NCI-H2107 treated with DMSO at 0.1 percent for 48 hours (cell line): Measurements from ENCODE around the gene CABP7.

Experiments used
- DNase-seq: peaks from one replicate; lab custom pipeline; 2025; ENCODE audit not compliant: unreplicated experiment; lab: John Stamatoyannopoulos, UW

The CABP7 gene

GRCh38 chr22:29722587-29722986 is 2.8 kb downstream of the CABP7 start:
- no peak for DNase-seq

DNA sequence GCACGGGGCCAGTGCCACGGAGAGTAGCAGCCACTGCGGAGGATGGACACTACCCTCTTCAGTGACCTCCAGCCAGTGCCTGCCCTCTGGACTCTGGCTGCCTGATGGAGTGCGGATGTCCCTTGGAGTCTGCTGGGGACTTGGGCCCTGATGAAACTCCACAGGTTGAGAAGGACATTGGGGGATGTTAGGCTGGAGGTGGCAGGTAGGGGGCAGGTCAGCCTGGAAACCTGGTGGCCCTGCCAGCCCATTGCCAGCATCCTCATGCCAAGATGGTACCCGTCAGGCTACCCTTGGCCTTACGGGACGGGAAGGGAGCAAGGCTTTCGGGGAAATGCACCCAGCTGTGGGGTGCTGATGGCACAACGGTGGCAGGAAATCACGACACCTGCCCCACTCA is 4.0 kb downstream of the CABP7 start:
- DNase-seq: no peak

GRCh38 chr22:29724843-29725242 is 5.0 kb downstream of the CABP7 start:
- no peak for DNase-seq

DNA sequence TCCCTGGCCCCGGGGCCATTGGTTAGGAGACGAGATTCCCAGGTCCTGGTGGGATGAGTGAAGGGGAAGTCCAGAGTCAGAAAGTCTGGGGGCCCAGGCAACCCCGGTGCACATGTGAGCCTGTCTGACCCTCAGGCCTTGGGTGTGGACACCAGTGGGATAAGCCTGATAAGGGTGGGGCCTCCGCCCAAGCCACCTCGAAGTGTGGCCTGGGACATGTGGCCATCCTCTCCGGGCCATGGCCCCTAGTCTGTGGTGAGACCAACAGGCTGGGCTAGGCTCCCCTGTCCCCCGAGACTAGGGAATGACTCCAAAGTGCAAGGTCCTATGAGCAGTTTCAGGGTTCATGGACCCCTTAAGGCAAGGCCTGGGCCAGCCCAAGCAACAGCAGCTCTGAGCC is 6.3 kb downstream of the CABP7 start:
- DNase-seq: no peak

DNA sequence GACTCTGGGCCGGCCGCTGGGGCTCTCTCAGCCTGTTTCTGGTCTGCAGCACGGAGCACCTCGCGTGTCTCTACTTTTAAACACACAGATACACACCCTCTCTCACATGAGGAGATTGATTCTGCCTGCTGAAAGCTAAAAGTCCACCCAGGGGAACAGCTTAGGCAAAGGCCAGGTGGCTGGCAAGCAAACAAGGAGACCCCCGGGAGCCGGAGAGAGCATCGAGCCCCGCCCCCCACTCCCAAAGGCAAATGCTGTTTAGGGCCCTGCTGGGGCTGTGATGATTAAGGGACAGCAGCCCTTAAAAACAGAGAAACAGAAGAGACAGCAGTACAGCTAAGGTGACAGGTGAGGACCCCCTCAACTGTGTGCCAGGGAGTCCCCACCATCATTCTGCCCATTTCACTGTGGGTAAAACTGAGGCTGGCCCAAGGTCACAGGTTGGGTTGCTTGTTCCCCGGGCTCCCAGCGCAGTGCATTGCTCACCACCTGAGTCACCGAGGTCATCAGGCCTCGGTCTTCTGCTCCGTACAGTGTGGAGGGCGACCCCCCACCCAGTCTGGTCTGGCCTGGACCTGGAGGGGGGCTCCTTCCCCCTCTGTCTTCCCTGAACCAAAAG is 6.8 kb downstream of the CABP7 start:
- no peak for DNase-seq

DNA sequence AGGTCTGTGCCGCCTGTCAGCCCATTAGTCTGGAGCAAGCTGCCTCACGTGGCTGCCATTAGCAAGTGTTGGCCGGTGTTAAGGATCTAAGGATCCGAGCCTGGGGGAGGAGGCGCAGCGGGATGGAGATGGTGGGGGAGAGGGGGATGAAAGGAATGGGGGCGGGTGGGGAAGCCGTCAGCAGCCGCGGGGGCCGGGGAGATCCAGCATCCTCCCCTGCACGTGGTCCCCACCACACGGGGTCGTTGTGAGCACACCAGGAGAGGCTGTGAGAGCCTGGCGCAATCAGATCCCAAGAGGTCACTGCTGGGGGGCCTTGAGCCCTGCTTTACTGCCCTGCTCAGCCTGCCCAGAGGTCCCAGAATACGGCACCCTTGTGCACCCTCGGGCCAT is 7.3 kb downstream of the CABP7 start:
- no peak for DNase-seq

DNA sequence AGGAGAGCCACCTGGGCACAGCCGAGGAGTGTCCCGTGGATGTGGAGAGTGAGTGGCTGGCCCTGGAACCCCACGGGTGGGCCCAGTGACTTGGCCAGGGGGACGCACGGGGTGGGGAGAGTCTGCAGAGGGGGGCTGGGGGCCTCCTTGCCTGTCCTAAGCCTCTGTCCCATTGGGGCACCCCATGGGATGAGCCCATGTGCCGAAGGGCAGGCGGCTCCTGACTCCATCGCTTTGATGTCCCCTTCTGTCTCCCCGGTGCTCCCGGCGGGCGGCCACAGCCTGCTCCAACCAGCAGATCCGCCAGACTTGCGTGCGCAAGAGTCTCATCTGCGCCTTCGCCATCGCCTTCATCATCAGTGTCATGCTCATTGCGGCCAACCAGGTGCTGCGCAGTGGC is 9.4 kb downstream of the CABP7 start:
- DNase-seq: no peak

GRCh38 chr22:29731058-29731850 is 11.5 kb downstream of the CABP7 start:
- no peak for DNase-seq

- no peak for DNase-seq
Measured at GRCh38 chr22:29732883-29733282, 13.1 kb downstream of the CABP7 start.

DNA sequence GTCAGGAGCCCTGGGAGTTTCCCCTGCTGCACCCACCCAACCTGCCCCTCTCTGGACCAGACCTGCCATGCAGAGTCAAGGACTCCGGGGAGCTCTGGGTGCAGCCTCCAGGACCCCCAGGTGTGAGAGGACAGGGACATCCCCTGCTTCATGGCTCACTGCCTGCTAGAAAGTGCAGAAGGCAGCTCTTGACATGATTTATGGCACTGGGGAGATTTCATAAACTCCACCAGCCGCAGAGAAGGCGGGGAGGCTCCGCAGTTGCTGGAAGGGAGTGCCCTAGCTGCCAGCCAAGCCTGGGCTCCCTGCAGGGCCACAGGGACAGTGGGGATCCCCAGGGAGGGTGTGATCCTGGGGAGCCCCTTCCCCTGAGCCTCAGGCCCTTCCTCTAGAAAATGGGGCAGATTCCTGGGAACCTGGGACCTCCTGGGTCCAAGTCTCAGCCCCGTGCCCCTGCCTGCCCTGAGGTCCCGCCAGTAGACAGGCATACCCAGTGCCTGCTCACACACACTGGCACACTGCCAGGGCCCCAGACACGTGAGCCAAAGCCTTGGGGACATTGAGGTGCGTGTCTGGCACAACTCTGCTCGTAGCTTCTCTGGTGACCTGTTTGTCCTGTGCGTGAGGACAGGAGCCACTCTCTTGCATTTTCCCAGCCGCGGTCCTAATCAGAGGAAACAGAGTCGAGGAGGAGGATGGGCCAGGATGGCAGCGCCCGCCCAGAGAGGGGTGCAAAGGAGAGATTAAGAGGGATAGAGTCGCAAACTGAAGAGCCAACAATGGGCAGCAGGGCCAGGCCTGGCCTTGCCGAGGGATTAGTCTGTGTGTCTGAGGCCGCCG is 13.8 kb downstream of the CABP7 start:
- peak; percentile 18 for DNase-seq

DNA sequence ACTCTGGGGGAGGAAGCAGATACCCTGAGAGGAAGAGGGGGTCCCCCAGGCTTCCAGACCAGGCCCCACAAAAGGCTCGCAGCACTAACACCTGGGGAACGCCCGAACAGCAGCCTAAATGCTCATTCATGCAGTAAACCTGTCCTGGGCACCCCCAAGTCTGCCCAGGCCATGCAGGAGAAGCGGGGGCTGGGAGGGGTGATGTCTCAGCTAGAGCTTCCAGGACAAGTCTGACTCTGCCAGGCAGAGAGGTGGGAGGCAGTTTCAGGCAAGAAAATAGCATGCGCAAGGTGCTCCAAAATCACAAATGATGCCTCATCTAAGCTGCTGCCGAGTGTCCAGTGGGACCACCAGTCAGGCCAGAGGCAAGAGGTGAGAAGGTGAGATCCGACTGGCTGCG is 14.6 kb downstream of the CABP7 start:
- DNase-seq: no peak

GRCh38 chr22:29734838-29735237 is 15.0 kb downstream of the CABP7 start:
- no peak for DNase-seq

DNA sequence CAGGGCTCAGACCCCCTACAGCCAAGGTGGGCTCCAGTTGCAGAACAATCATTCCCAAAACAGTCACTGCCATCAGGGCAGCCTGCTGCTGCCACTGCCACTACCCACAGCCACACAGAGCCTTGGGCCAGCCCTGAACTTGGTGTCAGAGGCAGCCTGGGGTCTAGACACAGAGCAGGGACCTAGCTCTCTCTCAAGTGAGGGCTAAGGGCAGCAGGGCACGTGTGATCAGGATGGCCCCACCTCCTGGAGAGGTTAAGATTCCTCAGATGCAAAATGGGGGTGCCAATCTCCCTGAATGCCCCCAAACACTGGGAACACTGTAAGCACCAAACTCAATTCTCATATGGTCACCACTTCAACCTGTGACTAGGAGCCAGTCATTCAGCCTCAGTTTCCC is 15.6 kb downstream of the CABP7 start:
- DNase-seq: no peak

- DNase-seq: no peak
Measured at GRCh38 chr22:29737251-29738117, 17.7 kb downstream of the CABP7 start.

- no peak for DNase-seq
Measured at GRCh38 chr22:29738118-29738815, 18.5 kb downstream of the CABP7 start.

DNA sequence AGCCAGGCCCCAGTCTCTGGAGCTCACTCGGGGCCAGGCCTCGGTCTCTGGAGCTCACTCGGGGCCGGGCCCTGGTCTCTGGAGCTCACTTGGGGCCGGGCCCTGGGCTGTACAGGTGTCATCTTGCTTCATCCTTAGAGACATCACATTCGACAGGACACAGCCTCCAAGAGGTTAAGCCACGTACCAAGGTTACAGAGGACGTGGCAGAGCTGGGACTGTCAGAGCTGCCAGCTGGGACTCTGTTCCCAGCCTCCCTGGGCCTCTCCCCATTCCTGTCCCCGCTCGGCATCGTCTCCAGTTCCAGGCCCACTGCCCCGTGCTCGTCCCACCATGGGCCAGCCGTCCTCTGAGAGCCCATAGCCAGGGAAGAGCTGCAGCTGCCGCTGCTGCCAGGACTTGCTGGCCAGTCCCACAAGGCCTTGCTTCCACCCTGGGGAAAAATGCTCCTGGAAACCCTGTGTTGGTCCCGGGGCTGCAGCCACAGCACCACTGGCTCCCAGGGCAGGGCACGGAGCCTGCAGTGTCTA is 19.6 kb downstream of the CABP7 start:
- DNase-seq: no peak

DNA sequence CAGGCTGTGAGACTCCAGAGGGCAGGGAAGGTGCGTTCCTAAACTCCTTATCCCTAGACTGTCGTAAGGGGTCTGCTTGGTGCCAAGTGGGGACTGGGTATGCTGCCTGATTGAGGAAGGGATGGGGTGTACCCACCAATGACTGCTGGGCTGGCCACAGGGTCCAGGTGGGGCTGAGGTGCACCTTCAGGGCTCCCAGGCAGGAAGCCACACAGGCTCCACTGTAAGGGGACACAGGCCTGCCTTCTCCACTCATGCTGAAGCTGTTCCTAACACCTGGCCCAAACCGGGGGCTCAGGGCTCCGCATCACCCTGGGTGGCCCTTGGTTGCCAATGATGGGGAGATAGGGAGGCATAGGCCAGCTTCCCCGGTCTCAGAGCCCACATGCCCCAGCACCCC is 20.4 kb downstream of the CABP7 start:
- no peak for DNase-seq

DNA sequence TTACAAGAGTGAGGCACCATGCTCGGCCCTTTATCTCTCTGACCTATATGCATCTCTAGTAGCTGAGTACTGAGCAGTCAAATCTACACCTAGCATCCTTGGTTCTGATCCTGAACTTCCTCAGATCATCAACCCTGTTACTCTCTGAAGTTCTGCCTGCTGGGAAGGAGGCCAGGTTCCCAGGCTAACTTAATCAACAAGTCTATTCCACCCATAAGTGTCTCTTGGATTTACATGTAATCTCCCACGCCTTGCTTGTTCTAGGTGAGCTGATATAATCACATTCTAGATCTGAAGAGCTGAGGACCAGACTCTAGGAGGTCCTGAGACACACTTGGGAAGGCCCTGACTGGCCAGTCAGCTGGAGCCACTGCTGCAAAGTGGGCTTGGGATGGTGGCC is 22.1 kb downstream of the CABP7 start:
- DNase-seq: no peak

DNA sequence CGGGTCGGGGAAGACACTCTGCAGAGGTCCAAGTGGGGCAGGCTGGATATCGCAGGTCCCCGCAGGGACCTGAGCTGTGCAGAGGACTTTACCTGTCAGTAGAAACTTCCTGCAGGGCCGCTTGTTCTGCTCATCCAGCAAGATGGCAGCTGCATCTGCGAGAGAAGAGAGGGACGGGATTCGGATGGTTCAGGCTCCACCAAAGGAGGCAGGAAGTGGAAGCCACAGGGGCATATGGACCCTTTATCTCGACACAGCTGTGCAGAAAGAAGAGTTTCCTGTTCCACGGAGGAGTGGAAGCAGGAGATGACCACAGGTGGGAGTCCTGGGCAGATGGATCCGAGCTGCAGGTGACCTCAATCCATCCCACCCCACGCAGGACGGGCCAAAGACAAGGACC is 22.5 kb downstream of the CABP7 start:
- DNase-seq: no peak

- DNase-seq: peak; percentile 54
Measured at GRCh38 chr22:29744902-29745301, 25.1 kb downstream of the CABP7 start.
